Stimulated activated CD8-positive, alpha-beta memory T cell treated with anti-CD3 and anti-CD28 coated beads, Interleukin-15, amount 100 ng/mL, for 24 hours (primary cell): ENCODE measurements around the gene RABGAP1L.
"Not testable (repeated sequence)": the region's sequence is repeated elsewhere in the genome, so short reads cannot be mapped to it uniquely, and the experiment has no call there.

Experiments used
- DNase-seq: peaks from one replicate; pipeline ENCODE4 v3.0.0-alpha.2; 2020; ENCODE audit warnings: low read depth

RABGAP1L gene

GRCh38 chr1:174297351-174297750 lies 138.0 kb downstream of the RABGAP1L start:
- DNase-seq, result no peak

- no peak for DNase-seq
Observed at GRCh38 chr1:174301295-174302077, 142.2 kb downstream of the RABGAP1L start.

- no peak for DNase-seq
Observed at GRCh38 chr1:174308604-174309003, 149.3 kb downstream of the RABGAP1L start.

GRCh38 chr1:174309490-174309889 lies 150.2 kb downstream of the RABGAP1L start:
- DNase-seq, result no peak

- DNase-seq, result no peak
Observed at GRCh38 chr1:174314433-174314832, 155.1 kb downstream of the RABGAP1L start.

GRCh38 chr1:174315239-174315638 lies 155.9 kb downstream of the RABGAP1L start:
- no peak for DNase-seq

- not testable (repeated sequence) for DNase-seq
Observed at GRCh38 chr1:174320897-174321296, 161.6 kb downstream of the RABGAP1L start.

GRCh38 chr1:174322202-174322862 lies 163.0 kb downstream of the RABGAP1L start:
- no peak for DNase-seq

GRCh38 chr1:174324493-174324892 lies 165.2 kb downstream of the RABGAP1L start:
- no peak for DNase-seq

- DNase-seq, result no peak
Observed at GRCh38 chr1:174324939-174325338, 165.6 kb downstream of the RABGAP1L start.

GRCh38 chr1:174326278-174326677 lies 167.0 kb downstream of the RABGAP1L start:
- DNase-seq, result no peak

- DNase-seq, result no peak
Observed at GRCh38 chr1:174333437-174333836, 174.1 kb downstream of the RABGAP1L start.

- no peak for DNase-seq
Observed at GRCh38 chr1:174337000-174337681, 177.8 kb downstream of the RABGAP1L start.

GRCh38 chr1:174340404-174340803 lies 181.1 kb downstream of the RABGAP1L start:
- not testable (repeated sequence) for DNase-seq

GRCh38 chr1:174344162-174344561 lies 184.8 kb downstream of the RABGAP1L start:
- no peak for DNase-seq

GRCh38 chr1:174352117-174352516 lies 192.8 kb downstream of the RABGAP1L start:
- no peak for DNase-seq

- DNase-seq, result no peak
Observed at GRCh38 chr1:174352883-174353608, 193.7 kb downstream of the RABGAP1L start.

- no peak for DNase-seq
Observed at GRCh38 chr1:174358344-174358743, 199.0 kb downstream of the RABGAP1L start.

GRCh38 chr1:174358786-174359453 lies 199.6 kb downstream of the RABGAP1L start:
- DNase-seq, result no peak

GRCh38 chr1:174359454-174359805 lies 200.1 kb downstream of the RABGAP1L start:
- no peak for DNase-seq

- DNase-seq, result no peak
Observed at GRCh38 chr1:174364996-174365736, 205.8 kb downstream of the RABGAP1L start.
